Activated CD8-positive, alpha-beta memory T cell treated with anti-CD3 and anti-CD28 coated beads for 36 hours (primary cell): ENCODE data around the gene TMC5. TPM values are rescaled to one million over a fixed set of nuclear protein-coding genes. Genes with fewer than 3 reads are reported as not detected.

Experiments used
- total RNA-seq, 2 experiments: library from RNA; stranded (reverse); gene quantifications; one replicate each; pipeline ENCODE4 v1.2.3, GENCODE V29; 2021

Gene TMC5
- total RNA-seq, 2 experiments from 2014 or later = not detected

Other genes with a start within 250 kb of the TMC5 start
- gene SYT17, start 249.6 kb upstream of the TMC5 start, total RNA-seq = not detected
- not detected for gene CLEC19A, start 132.2 kb upstream of the TMC5 start, total RNA-seq
- gene GDE1, start 104.2 kb downstream of the TMC5 start, total RNA-seq = 10 to 100 TPM; 28.4 to 28.6 TPM
- 10 to 100 TPM; 29.3 to 30.1 TPM for gene CCP110, start 106.1 kb downstream of the TMC5 start, total RNA-seq
- 10 to 100 TPM; 29.0 to 31.0 TPM for gene VPS35L, start 137.8 kb downstream of the TMC5 start, total RNA-seq